ENCODE results near the gene RPS6KA1. TPM values are rescaled to one million over a fixed set of nuclear protein-coding genes. Genes with fewer than 3 reads are reported as not detected.
A peak's percentile ranks its signal among the peaks of the same experiment; 100 is the strongest.

RPS6KA1 gene
- polyA plus RNA-seq, 3 donors: 8.9 to 13.9 (median 13.3) TPM

GRCh38 chr1:26530410-26530894, 891 bp downstream of the RPS6KA1 start:
- H3K27ac ChIP-seq (ENCODE audit: low read depth, low read length): no peak overlapping the region
- 18 to 32% (median 28%) methylated on average over 8 of the region's 8 CpGs for WGBS, 3 donors

GRCh38 chr1:26530895-26531598, 1.5 kb downstream of the RPS6KA1 start:
- 23 to 61% (median 47%) methylated on average over 9 of the region's 9 CpGs for WGBS, 3 donors
- H3K27ac ChIP-seq (ENCODE audit: low read depth, low read length): no peak overlapping the region

- 44 to 89% (median 81%) methylated on average over 11 to 12 of the region's 12 CpGs for WGBS, 3 donors
Measured at GRCh38 chr1:26531651-26532131, 2.1 kb downstream of the RPS6KA1 start.

GRCh38 chr1:26533951-26534509, 4.5 kb downstream of the RPS6KA1 start:
- no peak overlapping the region for H3K27ac ChIP-seq (ENCODE audit: low read depth, low read length)

More at GRCh38 chr1:26531651-26532131, 2.1 kb downstream of the RPS6KA1 start:
- no peak overlapping the region for H3K27ac ChIP-seq (ENCODE audit: low read depth, low read length)

GRCh38 chr1:26535201-26535600, 5.6 kb downstream of the RPS6KA1 start:
- no peak overlapping the region for H3K27ac ChIP-seq (ENCODE audit: low read depth, low read length)
- WGBS, 3 donors: 23 to 28% (median 24%) methylated on average over 1 of the region's 1 CpG

More at GRCh38 chr1:26533951-26534509, 4.5 kb downstream of the RPS6KA1 start:
- WGBS, 3 donors: 69 to 73% (median 71%) methylated on average over 5 of the region's 5 CpGs

GRCh38 chr1:26536081-26536480, 6.5 kb downstream of the RPS6KA1 start:
- 74 to 87% (median 81%) methylated on average over 5 of the region's 5 CpGs for WGBS, 3 donors
- H3K27ac ChIP-seq (ENCODE audit: low read depth, low read length): no peak overlapping the region

GRCh38 chr1:26536521-26536920, 7.0 kb downstream of the RPS6KA1 start:
- H3K27ac ChIP-seq (ENCODE audit: low read depth, low read length): no peak overlapping the region
- 90 to 98% (median 97%) methylated on average over 2 of the region's 2 CpGs for WGBS, 3 donors

GRCh38 chr1:26537951-26538352, 8.4 kb downstream of the RPS6KA1 start:
- no peak overlapping the region for H3K27ac ChIP-seq (ENCODE audit: low read depth, low read length)
- 38 to 66% (median 43%) methylated on average over 2 of the region's 2 CpGs for WGBS, 3 donors

- no peak overlapping the region for H3K27ac ChIP-seq (ENCODE audit: low read depth, low read length)
- 73 to 76% (median 74%) methylated on average over 14 of the region's 14 CpGs for WGBS, 3 donors
Measured at GRCh38 chr1:26538480-26539412, 9.2 kb downstream of the RPS6KA1 start.

- no peak overlapping the region for H3K27ac ChIP-seq (ENCODE audit: low read depth, low read length)
- 19 to 61% (median 38%) methylated on average over 6 of the region's 6 CpGs for WGBS, 3 donors
Measured at GRCh38 chr1:26539722-26540121, 10.2 kb downstream of the RPS6KA1 start.

GRCh38 chr1:26540351-26540750, 10.8 kb downstream of the RPS6KA1 start:
- no peak overlapping the region for H3K27ac ChIP-seq (ENCODE audit: low read depth, low read length)
- 97 to 98% (median 98%) methylated on average over 3 of the region's 3 CpGs for WGBS, 3 donors

- 57 to 93% (median 57%) methylated on average over 7 of the region's 7 CpGs for WGBS, 3 donors
- peak overlapping the region; percentile 91 for H3K27ac ChIP-seq (ENCODE audit: low read depth, low read length)
Measured at GRCh38 chr1:26541431-26541815, 11.9 kb downstream of the RPS6KA1 start.

GRCh38 chr1:26541816-26542711, 12.5 kb downstream of the RPS6KA1 start:
- peak overlapping the region; percentile 91 for H3K27ac ChIP-seq (ENCODE audit: low read depth, low read length)
- WGBS, 3 donors: 22 to 59% (median 29%) methylated on average over 18 of the region's 18 CpGs

GRCh38 chr1:26542771-26543451, 13.3 kb downstream of the RPS6KA1 start:
- peak overlapping the region; percentile 86 for H3K27ac ChIP-seq (ENCODE audit: low read depth, low read length)
- WGBS, 3 donors: 60 to 87% (median 62%) methylated on average over 9 of the region's 9 CpGs

- 56 to 83% (median 72%) methylated on average over 5 of the region's 5 CpGs for WGBS, 3 donors
- peak overlapping the region; percentile 86 for H3K27ac ChIP-seq (ENCODE audit: low read depth, low read length)
Measured at GRCh38 chr1:26543462-26543861, 13.9 kb downstream of the RPS6KA1 start.

GRCh38 chr1:26544126-26544525, 14.6 kb downstream of the RPS6KA1 start:
- WGBS, 3 donors: 87 to 95% (median 88%) methylated on average over 5 of the region's 5 CpGs
- no peak overlapping the region for H3K27ac ChIP-seq (ENCODE audit: low read depth, low read length)

- 51 to 88% (median 57%) methylated on average over 4 of the region's 4 CpGs for WGBS, 3 donors
- H3K27ac ChIP-seq (ENCODE audit: low read depth, low read length): no peak overlapping the region
Measured at GRCh38 chr1:26545969-26546323, 16.4 kb downstream of the RPS6KA1 start.

Measured in adipose tissue (tissue), 3 donors.